ENCODE measurements around the gene CUEDC1.

CUEDC1 gene

DNA sequence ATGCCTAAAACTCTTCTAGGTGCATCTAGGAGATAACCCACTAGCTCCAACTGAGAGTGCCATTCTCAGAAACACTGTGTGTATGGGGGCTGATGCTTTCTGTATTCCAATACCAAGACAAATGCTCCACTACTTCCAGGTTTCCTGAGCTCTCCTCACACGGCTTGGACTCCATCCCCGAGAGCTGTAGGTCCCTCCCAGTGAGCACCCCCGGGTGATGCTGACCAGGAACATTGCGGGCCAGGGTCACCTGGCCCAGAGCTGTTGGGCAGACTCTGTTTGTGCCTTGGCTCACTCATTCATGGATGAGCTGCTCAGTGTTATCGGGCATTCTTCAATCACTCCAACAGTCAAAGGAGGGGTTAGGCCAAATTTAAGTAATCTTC lies 7.0 kb downstream of the CUEDC1 start:
- TF ChIP-seq, protein P1, sequence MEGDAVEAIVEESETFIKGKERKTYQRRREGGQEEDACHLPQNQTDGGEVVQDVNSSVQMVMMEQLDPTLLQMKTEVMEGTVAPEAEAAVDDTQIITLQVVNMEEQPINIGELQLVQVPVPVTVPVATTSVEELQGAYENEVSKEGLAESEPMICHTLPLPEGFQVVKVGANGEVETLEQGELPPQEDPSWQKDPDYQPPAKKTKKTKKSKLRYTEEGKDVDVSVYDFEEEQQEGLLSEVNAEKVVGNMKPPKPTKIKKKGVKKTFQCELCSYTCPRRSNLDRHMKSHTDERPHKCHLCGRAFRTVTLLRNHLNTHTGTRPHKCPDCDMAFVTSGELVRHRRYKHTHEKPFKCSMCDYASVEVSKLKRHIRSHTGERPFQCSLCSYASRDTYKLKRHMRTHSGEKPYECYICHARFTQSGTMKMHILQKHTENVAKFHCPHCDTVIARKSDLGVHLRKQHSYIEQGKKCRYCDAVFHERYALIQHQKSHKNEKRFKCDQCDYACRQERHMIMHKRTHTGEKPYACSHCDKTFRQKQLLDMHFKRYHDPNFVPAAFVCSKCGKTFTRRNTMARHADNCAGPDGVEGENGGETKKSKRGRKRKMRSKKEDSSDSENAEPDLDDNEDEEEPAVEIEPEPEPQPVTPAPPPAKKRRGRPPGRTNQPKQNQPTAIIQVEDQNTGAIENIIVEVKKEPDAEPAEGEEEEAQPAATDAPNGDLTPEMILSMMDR (conservative IDR thresholded peaks at IDR 0.05; ENCODE audit: low read length), result no peak
- H3K4me3 ChIP-seq (ENCODE audit: low read length), result no peak overlapping the region; the same call in 1 of the 2 replicates
- peak; percentile 16 for DNase-seq (ENCODE audit: low read depth)

DNA sequence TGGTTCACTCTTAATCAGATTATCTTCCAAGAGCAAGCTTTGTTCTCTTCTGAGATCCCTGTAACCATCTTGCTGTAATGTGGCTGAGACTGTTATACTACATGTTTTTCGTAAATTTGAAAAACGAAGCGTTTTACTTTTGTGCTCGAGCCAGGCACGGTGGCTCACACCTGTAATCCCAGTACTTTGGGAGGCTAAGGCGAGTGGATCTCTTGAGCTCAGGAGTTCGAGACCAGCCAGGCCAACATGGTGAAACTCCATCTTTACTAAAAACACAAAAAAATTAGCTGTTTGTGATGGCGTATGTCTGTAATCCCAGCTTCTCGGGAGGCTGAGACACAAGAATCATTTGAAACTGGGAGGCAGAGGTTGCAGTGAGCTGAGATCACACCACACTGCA lies 7.8 kb downstream of the CUEDC1 start:
- no peak for DNase-seq (ENCODE audit: low read depth)
- TF ChIP-seq, protein P1 (conservative IDR thresholded peaks at IDR 0.05; ENCODE audit: low read length), result no peak
- H3K4me3 ChIP-seq (ENCODE audit: low read length), result peak overlapping the region; percentile 64

DNA sequence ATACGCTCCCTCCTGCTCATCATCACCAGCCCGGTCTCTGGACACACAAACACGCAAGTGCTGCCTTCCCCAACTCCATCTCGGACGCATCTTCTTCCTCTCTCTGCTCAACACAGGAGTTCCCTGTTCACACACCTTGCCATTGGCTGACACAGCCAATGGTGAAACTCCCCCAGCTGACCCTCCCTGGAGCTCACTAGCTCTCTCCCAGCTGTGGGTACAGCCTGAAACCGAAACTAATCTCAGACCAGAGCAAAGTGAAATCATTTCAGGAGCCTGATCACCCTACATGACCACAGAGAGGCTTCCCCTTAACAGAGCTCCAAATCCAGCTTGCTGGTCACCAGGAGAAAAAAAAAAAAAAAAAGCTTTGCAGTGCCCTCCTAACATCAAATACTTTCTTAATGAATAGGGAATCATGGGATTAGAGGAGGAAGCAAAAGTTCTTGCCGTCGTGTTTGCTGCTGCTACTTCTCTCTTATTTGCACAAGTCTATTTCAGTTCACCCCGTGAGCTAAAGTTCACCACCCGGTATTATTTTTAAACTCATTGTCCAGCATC lies 8.3 kb downstream of the CUEDC1 start:
- peak; percentile 63 for DNase-seq (ENCODE audit: low read depth)
- H3K4me3 ChIP-seq (ENCODE audit: low read length), result peak overlapping the region; percentile 64
- TF ChIP-seq, protein P1 (conservative IDR thresholded peaks at IDR 0.05; ENCODE audit: low read length), result no peak

DNA sequence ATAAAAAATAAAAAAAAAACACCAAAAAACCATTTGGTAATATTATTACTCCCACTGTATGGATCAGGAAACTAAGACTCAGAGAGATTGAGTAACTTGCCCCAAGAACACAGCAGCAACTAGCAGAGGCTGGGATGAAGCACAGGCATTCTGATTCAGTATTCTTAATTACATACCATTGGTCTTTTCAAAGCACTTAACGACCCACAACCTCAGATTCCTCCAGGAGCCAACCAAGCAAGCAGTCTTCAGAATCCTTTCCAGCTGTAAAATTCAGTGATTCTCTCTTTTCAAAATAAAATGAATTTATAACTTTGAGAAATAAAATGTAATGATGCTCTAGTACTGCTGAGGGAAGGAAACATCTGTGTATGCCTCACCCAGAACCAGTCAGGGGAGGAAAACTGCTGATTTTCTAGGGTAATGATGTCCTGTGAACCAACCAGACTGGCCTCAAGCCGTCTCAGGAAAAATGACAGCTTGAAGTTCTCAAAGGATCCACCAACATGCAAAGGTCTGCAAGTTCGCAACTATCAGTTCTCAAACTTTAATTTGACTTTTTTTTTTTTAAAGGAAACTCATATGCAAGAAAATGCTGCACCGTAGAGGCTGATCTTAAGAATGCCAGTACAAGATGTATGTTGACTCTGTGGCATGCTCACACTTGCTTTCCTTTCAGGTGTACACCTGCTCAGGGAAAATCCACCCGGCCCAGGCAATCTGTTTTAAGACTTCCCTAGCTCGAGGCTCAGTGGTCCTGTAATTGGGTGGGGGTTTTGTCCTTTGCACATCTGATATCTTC lies 9.0 kb downstream of the CUEDC1 start:
- peak overlapping the region; percentile 64 for H3K4me3 ChIP-seq (ENCODE audit: low read length)
- TF ChIP-seq, protein P1 (conservative IDR thresholded peaks at IDR 0.05; ENCODE audit: low read length), result no peak
- peak; percentile 91 for DNase-seq (ENCODE audit: low read depth)

DNA sequence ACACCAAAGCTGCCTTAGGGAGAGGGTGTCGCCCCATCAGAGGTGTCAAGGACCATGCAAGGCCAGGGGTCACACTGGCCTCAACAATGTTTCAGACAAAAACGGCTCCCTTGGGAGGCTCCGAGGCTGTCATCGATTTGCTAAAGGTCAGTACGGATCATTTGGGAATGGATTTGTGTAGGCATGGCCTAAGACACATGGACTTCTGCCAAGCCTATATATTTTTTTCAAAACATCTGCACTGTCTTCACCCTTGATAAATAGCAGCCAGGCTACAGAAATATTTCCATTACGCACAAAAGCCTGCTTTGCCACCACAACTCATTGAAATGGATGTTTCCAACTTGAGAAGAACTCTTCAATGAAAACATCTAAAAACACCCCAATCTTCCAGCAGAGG lies 10.3 kb downstream of the CUEDC1 start:
- TF ChIP-seq, protein P1 (conservative IDR thresholded peaks at IDR 0.05; ENCODE audit: low read length), result no peak
- peak; percentile 45 for DNase-seq (ENCODE audit: low read depth)
- H3K4me3 ChIP-seq (ENCODE audit: low read length), result no peak overlapping the region

DNA sequence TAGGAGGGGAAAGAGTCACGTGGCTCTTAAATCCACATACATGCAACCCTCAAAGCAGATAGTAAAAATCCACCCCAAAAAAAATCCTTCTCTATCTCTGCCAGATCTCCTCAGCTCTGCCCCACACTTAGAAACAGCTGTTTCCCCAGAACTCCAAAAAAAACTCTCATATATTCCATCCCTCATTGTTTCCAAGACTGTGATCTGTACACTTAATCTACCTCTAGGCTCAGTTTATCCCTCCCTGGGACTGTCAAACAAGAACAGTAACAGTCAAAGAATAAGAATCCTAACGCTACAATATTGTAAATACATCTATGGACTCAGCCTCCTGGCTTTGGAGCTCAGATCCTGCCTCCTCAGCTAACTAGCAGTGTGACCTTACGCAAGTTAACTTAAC lies 11.6 kb downstream of the CUEDC1 start:
- TF ChIP-seq, protein P1 (conservative IDR thresholded peaks at IDR 0.05; ENCODE audit: low read length), result no peak
- DNase-seq (ENCODE audit: low read depth), result peak; percentile 16
- no peak overlapping the region for H3K4me3 ChIP-seq (ENCODE audit: low read length)

DNA sequence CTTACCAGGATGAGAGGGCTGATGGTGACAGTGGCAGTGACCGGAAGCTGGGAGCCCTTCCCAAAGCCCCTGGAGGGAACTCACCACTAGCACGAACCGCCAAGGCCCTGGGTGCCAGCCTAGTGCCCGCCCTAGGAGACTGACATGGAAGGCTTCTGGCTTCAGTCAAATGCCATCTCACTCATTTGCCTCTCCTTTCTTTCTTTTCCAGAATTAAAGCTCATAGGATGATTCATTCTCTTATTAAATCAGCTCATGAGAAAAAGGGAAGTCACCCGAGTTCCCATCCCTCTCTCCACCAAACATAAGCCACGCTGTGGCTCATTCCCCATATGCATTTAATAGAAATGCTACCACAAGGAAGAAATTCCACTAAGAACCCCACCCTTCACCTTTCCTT lies 12.1 kb downstream of the CUEDC1 start:
- DNase-seq (ENCODE audit: low read depth), result peak; percentile 79
- H3K4me3 ChIP-seq (ENCODE audit: low read length), result no peak overlapping the region
- TF ChIP-seq, protein P1 (conservative IDR thresholded peaks at IDR 0.05; ENCODE audit: low read length), result no peak

All from AG10803 (cell line).